Stimulated activated CD4-positive, alpha-beta T cell treated with anti-CD3 and anti-CD28 coated beads, Interleukin-2, amount 100 ng/mL, for 48 hours (primary cell): ENCODE data around the gene NTM.

ENCODE experiments used
- DNase-seq, 2 donors: peaks; one replicate each; pipeline ENCODE4 v3.0.0-alpha.2; 2020

The NTM gene

GRCh38 chr11:132200353-132200936 is 830.0 kb downstream of the NTM start:
- DNase-seq = no peak

DNA sequence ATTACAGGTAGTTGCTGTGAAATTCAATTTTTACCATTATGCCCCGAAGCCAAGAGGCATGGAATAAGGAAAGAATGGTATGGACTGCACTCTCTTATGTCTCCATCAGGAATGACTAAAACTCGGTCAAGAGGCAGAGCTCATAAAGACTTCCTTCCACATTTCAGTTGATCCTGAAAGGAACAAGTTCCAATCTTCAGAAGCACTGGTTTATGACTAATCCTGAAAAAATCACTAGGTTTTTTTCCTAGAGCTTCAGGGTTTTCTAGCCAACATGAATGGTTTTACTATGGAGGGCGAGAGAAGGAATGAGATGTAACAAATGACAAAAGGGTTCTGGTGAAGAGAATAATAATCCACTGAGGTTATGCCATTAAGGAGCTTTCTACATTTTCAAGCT is 832.2 kb downstream of the NTM start:
- DNase-seq = no peak

- DNase-seq = no peak
These were observed 834.6 kb downstream of the NTM start for GRCh38 chr11:132205006-132205405.

- no peak for DNase-seq
These were observed 835.1 kb downstream of the NTM start for GRCh38 chr11:132205496-132205895.

- no peak for DNase-seq
These were observed 836.6 kb downstream of the NTM start for GRCh38 chr11:132206993-132207392.

- no peak for DNase-seq
These were observed 838.2 kb downstream of the NTM start for GRCh38 chr11:132208477-132209055.

GRCh38 chr11:132211479-132211878 is 841.1 kb downstream of the NTM start:
- DNase-seq = no peak

DNA sequence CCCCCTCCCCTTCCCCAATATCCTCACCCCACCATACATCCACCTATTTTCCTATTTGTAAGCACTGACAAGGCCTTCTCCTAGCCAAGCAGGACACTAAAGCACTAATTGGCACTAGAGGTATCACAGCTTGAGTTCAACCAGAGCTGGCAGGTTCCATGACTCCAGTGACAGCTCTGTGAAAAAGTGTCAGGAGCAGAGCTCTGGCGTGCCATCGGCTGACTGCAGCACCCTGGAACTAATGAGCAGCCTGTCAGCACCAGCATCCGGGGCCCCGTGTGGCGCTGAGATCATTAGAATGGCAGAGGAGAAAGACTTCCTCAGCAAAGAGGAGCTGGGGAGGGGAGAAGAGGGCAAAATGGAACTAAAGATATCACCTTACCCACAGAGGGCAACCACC is 847.4 kb downstream of the NTM start:
- DNase-seq = no peak

DNA sequence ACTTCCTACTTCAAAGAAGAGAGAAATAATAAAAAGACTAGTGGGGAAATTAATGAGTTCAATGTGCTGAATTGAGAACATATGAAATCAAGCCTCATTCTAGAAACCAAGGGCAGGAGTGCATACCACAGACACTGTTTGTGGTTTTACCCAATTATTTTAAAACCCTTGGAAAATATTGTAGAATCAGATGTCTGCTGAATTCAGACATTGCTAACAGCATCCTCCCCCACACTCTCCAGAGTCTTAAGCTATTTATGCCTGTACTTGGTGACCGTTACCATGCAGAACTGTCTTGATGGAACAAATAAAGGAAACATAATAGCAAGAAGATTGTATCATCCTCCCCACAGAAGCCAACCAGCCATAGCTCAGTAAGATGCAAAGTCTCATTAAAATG is 850.1 kb downstream of the NTM start:
- no peak for DNase-seq

GRCh38 chr11:132222345-132222744 is 851.9 kb downstream of the NTM start:
- no peak for DNase-seq

- no peak for DNase-seq
These were observed 856.1 kb downstream of the NTM start for GRCh38 chr11:132226522-132226921.

DNA sequence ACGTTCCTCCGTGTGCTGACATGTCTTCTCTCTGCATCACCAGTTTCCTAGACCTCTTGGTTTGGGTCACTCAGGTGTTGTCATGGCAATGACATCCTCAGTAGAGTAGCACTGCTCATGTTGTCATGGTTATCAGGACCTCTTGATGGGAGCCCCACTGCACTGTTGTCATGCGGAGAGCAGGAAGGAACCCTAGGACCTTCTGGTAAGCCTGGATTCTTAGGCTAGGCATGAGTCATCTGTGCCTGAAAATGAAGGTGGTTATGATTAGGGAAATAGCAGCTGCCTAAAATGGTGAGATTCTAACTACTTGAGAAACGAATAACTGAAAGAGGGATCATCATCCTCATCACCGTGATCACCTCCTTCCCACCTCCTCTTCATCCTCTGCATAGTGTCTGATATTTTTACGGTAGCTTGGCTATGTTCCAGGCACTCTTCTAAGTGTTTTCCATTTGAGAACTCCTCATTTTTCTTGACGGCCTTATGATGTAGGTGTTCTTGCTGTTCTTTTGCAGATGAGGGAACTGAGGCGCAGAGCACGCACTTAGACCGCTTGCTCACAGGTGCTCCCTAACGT is 858.4 kb downstream of the NTM start:
- DNase-seq = no peak

GRCh38 chr11:132231656-132232347 is 861.4 kb downstream of the NTM start:
- no peak for DNase-seq

- DNase-seq = no peak
These were observed 864.5 kb downstream of the NTM start for GRCh38 chr11:132234878-132235277.

DNA sequence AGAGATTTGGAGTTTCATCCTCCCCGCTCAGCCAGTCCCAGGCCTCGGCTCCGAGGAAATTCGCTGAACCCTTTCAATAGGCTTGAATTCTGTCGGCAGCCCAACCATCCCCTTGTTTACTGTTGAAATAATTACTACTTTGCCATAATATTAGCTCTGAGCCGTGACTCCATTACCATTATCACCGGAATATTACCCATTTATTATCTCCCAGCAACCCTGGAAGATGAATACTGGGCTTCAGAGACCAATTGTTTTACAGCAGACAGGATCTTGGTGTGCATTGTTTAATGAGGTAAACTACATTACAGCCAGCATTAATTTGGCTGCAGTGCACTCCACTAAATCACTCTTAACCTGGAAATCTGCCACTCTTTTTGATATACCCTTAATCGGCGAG is 867.4 kb downstream of the NTM start:
- DNase-seq = no peak

- DNase-seq = no peak
These were observed 868.0 kb downstream of the NTM start for GRCh38 chr11:132238331-132238866.

GRCh38 chr11:132240374-132240773 is 870.0 kb downstream of the NTM start:
- DNase-seq = no peak

DNA sequence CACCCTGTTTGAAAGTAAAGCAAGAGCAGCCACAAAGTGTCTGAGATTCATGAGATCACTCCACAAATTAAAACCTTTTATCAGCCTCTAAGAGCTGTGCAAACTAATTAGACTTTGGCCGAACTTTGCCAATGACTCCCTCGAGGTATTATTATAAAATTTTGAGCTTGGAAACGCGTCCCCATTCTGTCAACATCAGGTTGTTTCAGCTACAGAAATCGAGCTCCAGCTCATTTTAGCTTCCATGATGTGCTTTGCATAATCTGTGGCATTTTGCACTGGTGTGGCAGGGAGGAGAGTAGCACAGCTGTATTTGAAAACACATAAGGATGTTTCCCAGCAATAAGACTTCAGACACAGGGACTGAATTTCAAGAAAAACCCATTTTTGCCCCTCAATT is 872.2 kb downstream of the NTM start:
- DNase-seq = no peak

DNA sequence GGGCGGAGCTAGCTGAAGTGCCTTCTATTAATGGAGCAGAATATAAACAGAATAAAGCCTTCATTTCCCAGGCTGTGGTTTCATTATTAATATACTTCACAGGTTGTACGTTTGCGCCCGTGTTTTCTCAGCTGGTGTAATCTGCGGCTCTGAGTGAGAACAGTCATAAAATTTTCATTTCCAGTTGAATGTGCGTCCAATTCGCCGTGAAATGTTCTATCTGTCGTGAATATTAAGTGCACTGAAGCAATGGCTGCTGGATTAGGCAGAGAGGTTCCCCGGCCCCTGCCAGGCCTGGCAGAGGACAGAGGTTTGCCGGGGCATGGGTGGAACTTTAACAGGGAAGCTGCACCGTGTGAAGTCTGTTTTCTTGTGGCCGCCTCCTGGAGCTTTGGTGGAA is 874.4 kb downstream of the NTM start:
- no peak for DNase-seq

DNA sequence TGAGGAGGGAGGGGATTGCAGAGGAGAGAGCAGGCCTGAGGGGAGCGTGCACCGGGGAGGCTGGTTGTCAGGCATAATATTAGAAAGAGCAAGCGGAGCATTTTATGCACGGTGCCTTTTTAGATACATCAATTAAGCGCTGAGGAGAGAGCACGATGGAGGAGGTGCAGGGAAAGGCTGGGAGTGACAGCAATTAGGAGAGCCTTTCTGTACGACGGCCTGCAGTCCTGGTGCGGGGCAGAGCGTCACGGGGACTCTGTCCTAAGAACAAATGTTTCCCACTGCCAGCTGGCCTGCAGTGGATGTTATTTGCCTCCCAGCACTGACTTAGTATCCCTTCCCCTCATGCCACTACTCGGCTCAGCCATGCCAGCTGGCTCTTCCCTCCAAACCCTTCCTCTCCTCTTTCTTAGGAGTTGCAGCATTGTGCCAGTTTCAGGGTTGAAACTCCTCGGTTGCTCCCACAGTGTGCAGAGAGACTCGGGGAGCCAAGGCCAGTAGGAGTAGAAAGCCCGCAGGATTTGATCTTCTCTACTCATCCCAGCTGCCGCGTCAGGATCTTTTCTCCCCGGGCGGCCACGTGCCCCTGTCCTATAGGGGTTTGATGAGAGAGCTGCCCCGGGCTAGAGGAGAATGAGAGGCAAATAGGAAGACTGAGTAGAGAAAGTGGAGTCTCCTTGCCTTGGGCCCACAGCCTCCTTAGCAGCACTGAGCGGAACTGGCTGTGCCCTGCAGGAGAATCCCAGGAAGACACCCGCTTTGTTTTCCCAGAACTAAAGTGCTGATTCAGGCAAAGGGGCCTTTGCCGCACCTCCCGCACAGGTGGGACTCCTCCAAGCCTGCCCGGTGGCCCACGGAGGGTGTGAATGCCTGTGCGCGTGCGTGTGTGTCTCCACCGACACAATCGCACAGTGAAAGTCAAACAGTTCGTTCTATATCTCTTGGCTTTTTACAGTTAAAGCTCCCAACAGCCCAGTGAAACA is 875.3 kb downstream of the NTM start:
- no peak for DNase-seq

DNA sequence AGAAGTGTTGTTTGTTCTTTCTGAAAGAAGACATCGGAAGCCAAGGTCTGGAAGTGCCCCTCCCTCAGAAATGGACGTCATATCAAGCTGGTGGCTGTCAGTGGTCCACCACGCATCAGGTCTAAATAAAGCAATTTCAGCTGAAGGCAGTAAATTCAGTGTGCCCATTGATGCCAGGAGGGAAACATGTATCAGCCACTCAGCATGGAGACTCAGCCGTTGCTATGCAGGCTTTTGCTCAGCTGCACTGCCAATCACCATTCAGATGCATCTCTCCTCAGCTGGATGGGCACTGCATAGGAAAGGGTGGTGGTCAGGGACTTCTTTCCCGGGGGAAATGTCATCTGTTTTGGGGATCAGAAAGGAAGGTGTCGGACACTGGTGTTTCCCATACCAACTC is 878.2 kb downstream of the NTM start:
- no peak for DNase-seq

DNA sequence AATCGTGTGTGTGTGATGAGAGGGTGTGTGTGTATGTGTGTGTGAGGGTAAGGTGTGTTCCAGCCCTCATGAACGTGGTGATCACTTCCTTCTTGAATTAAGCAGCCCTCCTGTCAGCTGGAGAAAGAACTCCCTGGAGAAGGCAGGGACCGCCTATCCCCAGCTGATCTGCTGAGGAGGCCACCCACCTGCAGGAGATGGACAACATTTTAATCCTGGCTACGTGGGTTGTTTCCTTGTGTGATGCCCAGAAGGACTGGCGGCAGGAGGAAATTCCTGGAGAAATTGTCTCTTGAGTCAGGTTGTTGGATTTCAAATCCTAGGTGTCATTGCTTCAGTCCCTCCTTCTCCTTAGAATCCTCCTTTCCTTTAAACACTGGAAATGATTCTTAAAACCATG is 878.8 kb downstream of the NTM start:
- no peak for DNase-seq

- DNase-seq = no peak
These were observed 880.6 kb downstream of the NTM start for GRCh38 chr11:132251061-132251460.
